HG03521 (cell line): ENCODE measurements around the gene ZBED6.

Experiments
- ATAC-seq: cut with Tn5 transposase; IDR thresholded peaks from one replicate; pipeline ENCODE4 v1.9.1; 2021; ENCODE audit warnings: mild to moderate bottlenecking, moderate library complexity; ENCODE audit not compliant: unreplicated experiment

ZBED6 gene

DNA sequence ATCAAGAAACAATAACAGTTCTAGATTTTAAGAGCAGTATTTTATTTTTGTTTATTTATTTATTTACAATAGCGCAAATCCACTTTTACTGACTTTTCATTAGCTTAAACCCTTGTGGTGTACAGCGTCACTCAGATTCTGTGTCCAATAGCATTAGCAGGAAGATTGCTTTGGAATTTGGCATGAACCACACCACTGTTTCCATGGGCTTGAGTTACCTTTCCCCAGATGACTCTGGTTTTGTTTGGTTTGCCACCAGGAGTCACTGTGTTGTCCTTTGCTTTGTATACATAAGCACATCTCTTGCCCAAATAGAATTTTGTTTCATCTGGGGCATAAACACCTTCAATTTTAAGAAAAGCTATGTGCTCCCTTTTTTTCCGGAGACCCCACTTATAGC lies 40.1 kb downstream of the ZBED6 start:
- no peak for ATAC-seq

DNA sequence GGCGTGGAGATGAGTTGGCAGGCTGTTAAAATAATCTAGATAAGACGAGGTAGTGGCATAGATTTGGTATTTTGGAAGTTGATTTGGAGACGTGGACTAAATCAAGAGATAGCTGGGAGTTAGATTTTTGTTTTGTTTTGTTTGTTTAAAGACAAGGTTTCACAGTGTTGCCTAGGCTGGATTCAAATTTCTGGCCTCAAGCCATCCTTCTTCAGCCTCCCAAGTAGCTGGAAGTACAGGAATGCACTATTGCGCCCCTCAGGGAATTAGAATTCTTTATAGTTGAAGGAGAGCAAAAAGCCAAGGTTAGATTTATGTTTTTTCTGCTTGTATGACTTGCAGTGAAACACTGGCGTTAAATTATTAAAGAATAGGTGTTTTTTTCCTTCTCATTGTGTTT lies 43.7 kb downstream of the ZBED6 start:
- ATAC-seq, result no peak

DNA sequence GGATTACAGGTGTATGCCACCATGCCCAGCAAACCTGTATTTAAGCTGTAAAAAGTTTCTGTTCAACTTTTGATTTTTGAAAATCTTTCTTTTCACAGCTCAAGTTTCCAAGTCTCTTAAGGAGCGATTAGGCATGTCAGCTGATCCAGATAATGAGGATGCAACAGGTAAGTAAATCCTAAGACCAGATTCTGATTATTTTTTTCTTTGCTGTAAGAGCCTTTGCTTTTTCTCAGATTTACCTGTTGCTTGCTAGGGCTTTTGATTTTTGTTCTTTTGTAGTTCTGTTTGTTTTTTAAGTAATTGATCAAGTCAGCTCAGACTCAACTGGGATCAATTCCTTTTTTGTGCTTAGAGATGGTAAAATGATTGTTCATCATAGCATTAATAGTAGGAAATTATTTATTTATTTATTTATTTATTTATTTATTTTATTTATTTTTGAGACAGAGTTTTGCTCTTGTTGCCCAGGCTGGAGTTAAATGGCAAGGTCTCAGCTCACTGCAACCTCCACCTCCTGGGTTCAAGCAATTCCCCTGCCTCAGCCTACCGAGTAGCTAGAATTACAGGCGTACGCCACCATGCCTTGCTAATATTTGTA lies 44.9 kb downstream of the ZBED6 start:
- no peak for ATAC-seq

GRCh38 chr1:203842559-203842876 lies 47.1 kb downstream of the ZBED6 start:
- no peak for ATAC-seq

GRCh38 chr1:203843435-203843834 lies 48.0 kb downstream of the ZBED6 start:
- no peak for ATAC-seq
